A549 (cell line): ENCODE results near the gene CEP44. TPM values are rescaled to one million over a fixed set of nuclear protein-coding genes. Genes with fewer than 3 reads are reported as not detected.
A peak's percentile ranks its signal among the peaks of the same experiment; 100 is the strongest.

Experiments
- ATAC-seq, 2 experiments: fragments of 200-7000 bp in 1 of 2; fragments of >200 bp in 1 of 2; cut with Nextera tagmentation in 1 of 2; cut with Tn5 transposase in 1 of 2; 3 replicates each; pipeline versions ENCODE4 v1.8.0 to v1.9.1; 2018 to 2020; ENCODE audit warnings: mild to moderate bottlenecking in 1 of 2, moderate library complexity in 1 of 2
- CTCF ChIA-PET: fragments of 300-600 bp; sonication (Branson Sonifier 250); formaldehyde crosslinking; extraction: SDS; loops from one replicate; lab custom pipeline; 2021; ENCODE audit warnings: antibody characterized with exemption, inconsistent platforms; lab: Yijun Ruan, JAX
- POLR2A ChIA-PET: fragments of 350-600 bp; formaldehyde crosslinking; extraction: SDS; loops from one replicate; lab custom pipeline; 2021; ENCODE audit warnings: antibody characterized with exemption, inconsistent platforms; lab: Yijun Ruan, JAX
- DNase-seq, 2 experiments: peaks; one replicate each; pipeline versions ENCODE4 v3.0.0 to v3.0.0-alpha.2; 2011 to 2016; ENCODE audit warnings: low read depth in 1 of 2, low spot score in 1 of 2
- FAIRE-seq: peaks from 2 replicates; lab custom pipeline; 2011; peaks lifted over from hg19 to GRCh38; lab: Jason Lieb, UNC
- H3K27ac ChIP-seq, 2 experiments: fragments of >200 bp; sonication (Bioruptor Twin); formaldehyde crosslinking; 3 replicates each; pipeline ENCODE4 v1.5.1; 2016 to 2017
- H3K4me1 ChIP-seq: fragments of >200 bp; sonication (Bioruptor Twin); formaldehyde crosslinking; 3 replicates; pipeline ENCODE4 v1.6.1; 2016
- H3K4me2 ChIP-seq: fragments of >200 bp; sonication (Bioruptor Twin); formaldehyde crosslinking; 3 replicates; pipeline ENCODE4 v1.6.1; 2016
- H3K4me3 ChIP-seq: fragments of >200 bp; sonication (Bioruptor Twin); formaldehyde crosslinking; 3 replicates; pipeline ENCODE4 v1.5.1; 2016
- H3K9me3 ChIP-seq: fragments of >200 bp; sonication (Bioruptor Twin); formaldehyde crosslinking; 3 replicates; pipeline ENCODE4 v1.6.1; 2016
- CBX2 ChIP-seq: fragments of 200-600 bp; sonication (generic); IDR thresholded peaks from 2 replicates; pipeline ENCODE4 v1.6.1; 2016; ENCODE audit warnings: low read depth, mild to moderate bottlenecking, borderline replicate concordance
- FOSB ChIP-seq: fragments of 250-450 bp; sonication (Bioruptor Pico); IDR thresholded peaks from 2 replicates; pipeline ENCODE4 v1.5.0; 2020; ENCODE audit warnings: mild to moderate bottlenecking, moderate library complexity
- HOXA7 ChIP-seq: fragments of 250-450 bp; sonication (Bioruptor Pico); IDR thresholded peaks from 2 replicates; pipeline ENCODE4 v1.5.0; 2020; ENCODE audit warnings: mild to moderate bottlenecking, moderate library complexity
- HOXB13 ChIP-seq: fragments of 250-450 bp; sonication (Bioruptor Pico); IDR thresholded peaks from 2 replicates; pipeline ENCODE4 v1.5.0; 2020; ENCODE audit warnings: low read depth, mild to moderate bottlenecking, moderate library complexity
- HOXB5 ChIP-seq: fragments of 250-450 bp; sonication (Bioruptor Pico); IDR thresholded peaks from 2 replicates; pipeline ENCODE4 v1.5.0; 2020; ENCODE audit warnings: mild to moderate bottlenecking, moderate library complexity
- JUN ChIP-seq, 2 experiments: fragments of >200 bp; sonication (Bioruptor Twin); formaldehyde crosslinking; IDR thresholded peaks; 2 replicates in 1 of 2; 3 replicates in 1 of 2; pipeline ENCODE4 v1.6.1; 2016 to 2017
- MAFK ChIP-seq: fragments of 450-650 bp; IDR thresholded peaks from 2 replicates; pipeline ENCODE4 v1.6.1; 2014; ENCODE audit not compliant: partially characterized antibody
- NFE2L2 ChIP-seq: fragments of 150-350 bp; conservative IDR thresholded peaks from 2 replicates; pipeline ENCODE4 v1.6.1; 2014; ENCODE audit warnings: low read length
- PHF8 ChIP-seq: fragments of 200-600 bp; sonication (generic); IDR thresholded peaks from 2 replicates; pipeline ENCODE4 v1.6.1; 2016; ENCODE audit warnings: low read depth, mild to moderate bottlenecking, antibody characterized with exemption, moderate library complexity, borderline replicate concordance
- RARB ChIP-seq: fragments of 250-450 bp; sonication (Bioruptor Pico); IDR thresholded peaks from 2 replicates; pipeline ENCODE4 v1.8.0; 2021; ENCODE audit warnings: mild to moderate bottlenecking, moderate library complexity
- RCOR1 ChIP-seq: fragments of 150-350 bp; IDR thresholded peaks from 2 replicates; pipeline ENCODE4 v1.6.1; 2014; ENCODE audit warnings: antibody characterized with exemption, low read length, low read depth
- SMC3 ChIP-seq: fragments of >200 bp; sonication (Bioruptor Twin); formaldehyde crosslinking; IDR thresholded peaks from 3 replicates; pipeline ENCODE4 v1.6.1; 2018; ENCODE audit warnings: inconsistent platforms
- ZC3H11A ChIP-seq: fragments of 450-650 bp; IDR thresholded peaks from 2 replicates; pipeline ENCODE4 v1.6.1; 2014; ENCODE audit warnings: antibody characterized with exemption, mild to moderate bottlenecking
- ZNF302 ChIP-seq: fragments of 250-450 bp; sonication (Bioruptor Pico); IDR thresholded peaks from 2 replicates; pipeline ENCODE4 v1.9.0; 2021; ENCODE audit warnings: inconsistent platforms, mild to moderate bottlenecking, moderate library complexity
- WGBS: methylation state at CpG from one replicate; pipeline ENCODE4 v1.1.6; 2017; ENCODE audit errors: missing lambda C conversion rate; 5-methylcytosine and 5-hydroxymethylcytosine counted together
- polyA plus RNA-seq, 4 experiments: library from polyadenylated mRNA; depleted of rRNA in 3 of 4; stranded (reverse); fragments of >200 nt; fragmentation: RNase III in 1 of 4; extraction: RNeasy Plus Mini Kit Qiagen cat#74134 plus additional on column Dnase treatment in 1 of 4; gene quantifications; 2 replicates in 3 of 4; 3 replicates in 1 of 4; pipeline ENCODE4 v1.2.3, GENCODE V29; 2011 to 2017
- TF ChIP-seq, protein P1 (sequence below): fragments of 200-600 bp; sonication (generic); IDR thresholded peaks from 2 replicates; pipeline ENCODE4 v1.6.1; 2016; ENCODE audit warnings: antibody characterized with exemption, mild to moderate bottlenecking, moderate library complexity
- TF ChIP-seq, protein P2 (sequence below): IDR thresholded peaks from 2 replicates; pipeline ENCODE4 v1.6.1; 2012
- TF ChIP-seq, protein P3 (sequence below): fragments of 450-650 bp; IDR thresholded peaks from 2 replicates; pipeline ENCODE4 v1.6.1; 2014; ENCODE audit warnings: antibody characterized with exemption

Gene CEP44
- polyA plus RNA-seq, 2 of the 4 experiments (the other 2 are of a cell fraction) = 8.0 to 14.1 TPM

DNA sequence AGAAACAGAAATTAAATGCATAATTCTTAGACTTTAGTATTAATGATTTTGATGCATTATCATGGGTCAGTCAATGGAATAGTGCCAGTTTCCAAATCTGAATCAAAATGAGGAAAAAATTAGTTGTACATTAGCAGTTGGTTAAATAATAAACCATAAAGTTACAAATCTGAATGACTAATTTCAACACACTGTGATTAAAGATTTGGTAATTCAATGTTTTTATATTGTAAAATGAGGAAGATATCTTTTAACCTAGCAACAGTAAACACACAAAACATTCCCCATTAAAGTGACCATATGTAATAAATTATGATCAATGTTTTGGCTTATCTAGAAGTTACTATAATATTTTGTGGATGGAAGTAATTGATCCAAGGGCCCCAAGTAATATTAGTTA is 1.8 kb upstream of the CEP44 start (continued):
- TF ChIP-seq, protein P1, sequence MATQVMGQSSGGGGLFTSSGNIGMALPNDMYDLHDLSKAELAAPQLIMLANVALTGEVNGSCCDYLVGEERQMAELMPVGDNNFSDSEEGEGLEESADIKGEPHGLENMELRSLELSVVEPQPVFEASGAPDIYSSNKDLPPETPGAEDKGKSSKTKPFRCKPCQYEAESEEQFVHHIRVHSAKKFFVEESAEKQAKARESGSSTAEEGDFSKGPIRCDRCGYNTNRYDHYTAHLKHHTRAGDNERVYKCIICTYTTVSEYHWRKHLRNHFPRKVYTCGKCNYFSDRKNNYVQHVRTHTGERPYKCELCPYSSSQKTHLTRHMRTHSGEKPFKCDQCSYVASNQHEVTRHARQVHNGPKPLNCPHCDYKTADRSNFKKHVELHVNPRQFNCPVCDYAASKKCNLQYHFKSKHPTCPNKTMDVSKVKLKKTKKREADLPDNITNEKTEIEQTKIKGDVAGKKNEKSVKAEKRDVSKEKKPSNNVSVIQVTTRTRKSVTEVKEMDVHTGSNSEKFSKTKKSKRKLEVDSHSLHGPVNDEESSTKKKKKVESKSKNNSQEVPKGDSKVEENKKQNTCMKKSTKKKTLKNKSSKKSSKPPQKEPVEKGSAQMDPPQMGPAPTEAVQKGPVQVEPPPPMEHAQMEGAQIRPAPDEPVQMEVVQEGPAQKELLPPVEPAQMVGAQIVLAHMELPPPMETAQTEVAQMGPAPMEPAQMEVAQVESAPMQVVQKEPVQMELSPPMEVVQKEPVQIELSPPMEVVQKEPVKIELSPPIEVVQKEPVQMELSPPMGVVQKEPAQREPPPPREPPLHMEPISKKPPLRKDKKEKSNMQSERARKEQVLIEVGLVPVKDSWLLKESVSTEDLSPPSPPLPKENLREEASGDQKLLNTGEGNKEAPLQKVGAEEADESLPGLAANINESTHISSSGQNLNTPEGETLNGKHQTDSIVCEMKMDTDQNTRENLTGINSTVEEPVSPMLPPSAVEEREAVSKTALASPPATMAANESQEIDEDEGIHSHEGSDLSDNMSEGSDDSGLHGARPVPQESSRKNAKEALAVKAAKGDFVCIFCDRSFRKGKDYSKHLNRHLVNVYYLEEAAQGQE = no peak
- TF ChIP-seq RARB = no peak
- TF ChIP-seq CBX2 = no peak

DNA sequence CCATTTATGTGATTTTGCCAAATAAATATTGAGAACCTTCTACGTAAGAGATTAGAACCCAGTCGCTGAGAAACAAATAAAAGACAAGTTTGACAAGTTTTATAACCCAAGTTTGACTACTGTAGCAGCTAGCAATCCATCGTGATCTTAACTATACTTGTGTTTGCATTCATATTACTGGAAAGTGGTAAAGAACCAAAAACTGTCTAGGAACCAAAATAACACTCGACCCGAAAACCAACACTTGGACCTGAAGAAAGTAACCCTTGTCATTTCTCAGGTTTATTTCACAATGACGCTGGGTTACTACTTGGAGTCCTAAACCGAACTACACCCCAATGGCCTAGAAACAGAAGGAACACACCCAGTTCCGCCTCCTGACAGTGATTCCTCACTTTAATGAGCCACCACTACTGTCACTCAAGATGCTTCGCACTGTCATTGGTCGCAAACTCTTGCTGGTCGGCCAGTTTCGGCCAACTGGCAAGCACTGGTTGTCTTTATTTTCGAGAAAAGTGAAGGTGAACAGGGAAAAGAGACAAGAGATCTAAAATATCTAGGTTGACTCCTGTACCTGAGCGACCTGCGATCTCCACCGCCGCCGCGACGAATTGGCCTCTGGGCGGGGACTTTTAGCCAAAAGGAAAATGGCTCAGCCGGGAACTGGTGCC is 740 bp upstream of the CEP44 start:
- peak; percentile 85 to 94 for DNase-seq
- WGBS = under 1% methylated on average over 21 of the region's 22 CpGs
- Histone ChIP-seq H3K27ac (peak overlapping the region; percentile 96 to 98), H3K9me3 (no peaks in the 10 kb centered on the region), H3K4me1 (peaks cover 14% of the 10 kb centered on the region; the same call in 1 of the 3 replicates), H3K4me2 (peak overlapping the region; percentile 71), H3K4me3 (peak overlapping the region; percentile 71)
- FAIRE-seq = peak; percentile 79
- ChIA-PET POLR2A (no interaction called here), CTCF (interaction anchor here (0.8 kb wide), 1 partner anchor 19 kb away, joined by 3 read pairs; no protein-coding TSS in a partner anchor)
- TF ChIP-seq PHF8 = peak; percentile 45; the same call in 1 of the 2 replicates
- TF ChIP-seq, protein P2, sequence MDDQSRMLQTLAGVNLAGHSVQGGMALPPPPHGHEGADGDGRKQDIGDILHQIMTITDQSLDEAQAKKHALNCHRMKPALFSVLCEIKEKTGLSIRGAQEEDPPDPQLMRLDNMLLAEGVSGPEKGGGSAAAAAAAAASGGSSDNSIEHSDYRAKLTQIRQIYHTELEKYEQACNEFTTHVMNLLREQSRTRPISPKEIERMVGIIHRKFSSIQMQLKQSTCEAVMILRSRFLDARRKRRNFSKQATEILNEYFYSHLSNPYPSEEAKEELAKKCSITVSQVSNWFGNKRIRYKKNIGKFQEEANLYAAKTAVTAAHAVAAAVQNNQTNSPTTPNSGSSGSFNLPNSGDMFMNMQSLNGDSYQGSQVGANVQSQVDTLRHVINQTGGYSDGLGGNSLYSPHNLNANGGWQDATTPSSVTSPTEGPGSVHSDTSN = peak; percentile 94
- TF ChIP-seq, protein P1 = no peak
- peak; percentile 97 to 98 for ATAC-seq

DNA sequence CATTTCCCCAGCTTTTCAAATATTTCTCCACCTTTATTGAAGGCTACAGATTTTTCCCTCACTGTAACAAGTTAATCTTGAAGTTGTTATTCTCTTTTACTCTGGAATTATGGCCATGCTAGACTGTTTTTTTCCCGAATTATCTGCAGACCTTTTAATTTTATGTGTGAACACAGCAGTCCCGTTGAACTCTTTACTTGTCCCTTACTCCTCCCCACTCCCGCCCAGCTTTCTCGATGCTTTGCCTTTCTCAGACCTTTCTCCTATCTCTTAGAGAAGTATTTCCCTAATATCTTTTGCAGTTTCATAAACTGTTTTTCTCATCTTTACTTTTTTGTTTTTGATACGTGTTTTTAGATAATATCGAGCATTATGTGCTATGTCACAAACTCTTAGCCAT is 776 bp downstream of the CEP44 start:
- Histone ChIP-seq H3K4me3 (peak overlapping the region; percentile 71), H3K27ac (peak overlapping the region; percentile 96 to 98), H3K4me2 (peak overlapping the region; percentile 93), H3K9me3 (no peaks in the 10 kb centered on the region), H3K4me1 (peaks cover 14% of the 10 kb centered on the region; the same call in 1 of the 3 replicates)
- CTCF ChIA-PET = interaction anchor here (1.2 kb wide), 1 partner anchor 27 kb away, joined by 3 read pairs; no protein-coding TSS in a partner anchor
- ATAC-seq = no peak; a peak in 1 of 6 replicates
- POLR2A ChIA-PET = interaction anchor here (1.3 kb wide), 1 partner anchor 950 kb away, joined by 3 read pairs; the partner anchor contains the start of gene HMGB2
- no peak for FAIRE-seq
- WGBS = 1% methylated on average over 6 of the region's 6 CpGs
- no peak for TF ChIP-seq JUN (IDR thresholded peaks at IDR 0.05)
- TF ChIP-seq, protein P1 = no peak
- no peak for TF ChIP-seq MAFK
- no peak for TF ChIP-seq ZC3H11A
- TF ChIP-seq HOXB13 = no peak
- no peak for TF ChIP-seq HOXB5 (CRISPR knock-in tag)
- no peak for TF ChIP-seq SMC3
- TF ChIP-seq ZNF302 (CRISPR knock-in tag) = no peak
- TF ChIP-seq, protein P3, sequence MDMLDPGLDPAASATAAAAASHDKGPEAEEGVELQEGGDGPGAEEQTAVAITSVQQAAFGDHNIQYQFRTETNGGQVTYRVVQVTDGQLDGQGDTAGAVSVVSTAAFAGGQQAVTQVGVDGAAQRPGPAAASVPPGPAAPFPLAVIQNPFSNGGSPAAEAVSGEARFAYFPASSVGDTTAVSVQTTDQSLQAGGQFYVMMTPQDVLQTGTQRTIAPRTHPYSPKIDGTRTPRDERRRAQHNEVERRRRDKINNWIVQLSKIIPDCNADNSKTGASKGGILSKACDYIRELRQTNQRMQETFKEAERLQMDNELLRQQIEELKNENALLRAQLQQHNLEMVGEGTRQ = no peak
- no peak for TF ChIP-seq FOSB (CRISPR knock-in tag)
- no peak for TF ChIP-seq RCOR1
- TF ChIP-seq NFE2L2 = no peak
- TF ChIP-seq HOXA7 (CRISPR knock-in tag) = no peak
- no peak for DNase-seq
